Right atrium auricular region (tissue), 2 donors: ENCODE measurements around the gene SUSD5. TPM values are rescaled to one million over a fixed set of nuclear protein-coding genes. Genes with fewer than 3 reads are reported as not detected.

Experiments
- DNase-seq: peaks from one replicate; pipeline ENCODE4 v3.0.0-alpha.2; 2019; ENCODE audit warnings: low spot score
- H3K27ac ChIP-seq, 2 donors: fragments of 200-600 bp; sonication (generic); 1 replicate in 1 of 2; 2 replicates in 1 of 2; pipeline ENCODE4 v1.5.1; 2016 to 2019
- H3K27me3 ChIP-seq, 2 donors: fragments of 200-600 bp; sonication (generic); one replicate each; pipeline versions ENCODE4 v1.5.1 to v1.6.0; 2017 to 2019
- H3K36me3 ChIP-seq: fragments of 200-600 bp; sonication (generic); one replicate; pipeline ENCODE4 v1.5.1; 2016
- H3K4me1 ChIP-seq, 2 donors: fragments of 200-600 bp; sonication (generic); one replicate each; pipeline versions ENCODE4 v1.5.1 to v1.6.0; 2017 to 2019
- H3K4me3 ChIP-seq, 2 donors: fragments of 200-600 bp; sonication (generic); 1 replicate in 1 of 2; 2 replicates in 1 of 2; pipeline ENCODE4 v1.5.1; 2017 to 2019; ENCODE audit warnings: mild to moderate bottlenecking in 1 of 2, moderate library complexity in 1 of 2
- H3K9me3 ChIP-seq, 2 donors: fragments of 200-600 bp; sonication (generic); one replicate each; pipeline ENCODE4 v1.5.1; 2019
- CTCF ChIP-seq, 2 donors: fragments of 200-600 bp; sonication (generic); IDR thresholded peaks; one replicate each; pipeline ENCODE4 v1.5.1; 2019; ENCODE audit warnings: antibody characterized with exemption in 2 of 2
- total RNA-seq, 2 donors: library from RNA; depleted of rRNA; stranded (reverse); fragments of >200 nt; gene quantifications; one replicate each; pipeline ENCODE4 v1.1.0, GENCODE V29; 2016

Gene SUSD5
- total RNA-seq, 2 donors from 2014 or later: 1.1 to 1.7 TPM

- no peak for TF ChIP-seq CTCF (IDR thresholded peaks at IDR 0.05)
- Histone ChIP-seq H3K27ac (no peak overlapping the region), H3K9me3 (no peaks in the 10 kb centered on the region), H3K4me3 (no peak overlapping the region), H3K36me3 (no peaks in the 10 kb centered on the region), H3K4me1 (no peaks in the 10 kb centered on the region), H3K27me3 (no peaks in the 10 kb centered on the region)
- no peak for DNase-seq
Observed at GRCh38 chr3:33105341-33105948, 113.2 kb downstream of the SUSD5 start.

GRCh38 chr3:33104803-33105202 lies 113.8 kb downstream of the SUSD5 start:
- H3K27ac ChIP-seq: no peak overlapping the region
- no peaks in the 10 kb centered on the region for H3K9me3 ChIP-seq
- no peak for DNase-seq
- TF ChIP-seq CTCF (IDR thresholded peaks at IDR 0.05): no peak
- H3K27me3 ChIP-seq: no peaks in the 10 kb centered on the region
- H3K36me3 ChIP-seq: no peaks in the 10 kb centered on the region
- no peaks in the 10 kb centered on the region for H3K4me1 ChIP-seq
- no peak overlapping the region for H3K4me3 ChIP-seq

GRCh38 chr3:33103480-33103879 lies 115.1 kb downstream of the SUSD5 start:
- TF ChIP-seq CTCF (IDR thresholded peaks at IDR 0.05): no peak
- Histone ChIP-seq H3K36me3 (no peaks in the 10 kb centered on the region), H3K4me1 (no peaks in the 10 kb centered on the region), H3K27ac (no peak overlapping the region), H3K4me3 (no peak overlapping the region), H3K9me3 (no peaks in the 10 kb centered on the region), H3K27me3 (no peaks in the 10 kb centered on the region)
- no peak for DNase-seq

GRCh38 chr3:33103034-33103433 lies 115.6 kb downstream of the SUSD5 start:
- peaks cover 0 to under 1% of the 10 kb centered on the region in 2 donors for H3K4me1 ChIP-seq
- no peaks in the 10 kb centered on the region for H3K27me3 ChIP-seq
- no peak overlapping the region for H3K27ac ChIP-seq
- no peaks in the 10 kb centered on the region for H3K9me3 ChIP-seq
- no peaks in the 10 kb centered on the region for H3K36me3 ChIP-seq
- no peak overlapping the region for H3K4me3 ChIP-seq
- no peak for DNase-seq
- no peak for TF ChIP-seq CTCF (IDR thresholded peaks at IDR 0.05)

GRCh38 chr3:33100229-33100628 lies 118.4 kb downstream of the SUSD5 start:
- Histone ChIP-seq H3K4me1 (peaks cover 0 to 15% of the 10 kb centered on the region in 2 donors), H3K27me3 (no peaks in the 10 kb centered on the region), H3K27ac (no peak overlapping the region), H3K9me3 (no peaks in the 10 kb centered on the region), H3K4me3 (no peak overlapping the region), H3K36me3 (no peaks in the 10 kb centered on the region)
- TF ChIP-seq CTCF (IDR thresholded peaks at IDR 0.05): no peak
- no peak for DNase-seq

Other genes starting within 250 kb of the SUSD5 start
- 10 to 100 TPM; 26.5 to 31.0 TPM for gene GLB1, start 121.7 kb downstream of the SUSD5 start, total RNA-seq
- 1 to 10 TPM; 4.7 to 5.6 TPM for gene TMPPE, start 121.7 kb downstream of the SUSD5 start, total RNA-seq
- 100 to 1,000 TPM in 1 of 2 donors, 10 to 100 TPM in 1; 97.2 to 140 TPM for gene CRTAP, start 104.8 kb downstream of the SUSD5 start, total RNA-seq
- 1 to 10 TPM; 2.0 TPM for gene FBXL2, start 58.6 kb upstream of the SUSD5 start, total RNA-seq
- 10 to 100 TPM; 41.5 to 53.9 TPM for gene UBP1, start 221.6 kb upstream of the SUSD5 start, total RNA-seq